Adrenal gland (tissue), 5 donors: ENCODE results near the gene COL9A2.

Experiments used
- CTCF ChIP-seq, 6 experiments: fragments of 450-650 bp in 4 of 6; fragments of 200-600 bp in 2 of 6; sonication (generic) in 1 of 6; IDR thresholded peaks; 1 replicate in 5 of 6; 2 replicates in 1 of 6; pipeline versions ENCODE4 v1.5.1 to v1.8.0; 2016 to 2021; ENCODE audit warnings: antibody characterized with exemption in 6 of 6, mild to moderate bottlenecking in 2 of 6, moderate library complexity in 1 of 6
- POLR2A ChIP-seq, 2 donors: fragments of 450-650 bp; IDR thresholded peaks; one replicate each; pipeline ENCODE4 v1.6.1; 2017; ENCODE audit warnings: antibody characterized with exemption in 2 of 2, mild to moderate bottlenecking in 2 of 2, moderate library complexity in 1 of 2
- donor health status: DM: no; HTN: no; CAD: no.

- TF ChIP-seq CTCF (IDR thresholded peaks at IDR 0.05) (no peak), POLR2A (IDR thresholded peaks at IDR 0.05) (no peak)
Measured at GRCh38 chr1:40257313-40257687, 59.8 kb downstream of the COL9A2 start.
